NCI-H345 treated with DMSO at 0.1 percent for 48 hours (cell line): ENCODE measurements around the gene LPAR6.
"Not testable (repeated sequence)": the region's sequence is repeated elsewhere in the genome, so short reads cannot be mapped to it uniquely, and the experiment has no call there.

ENCODE experiments used
- DNase-seq: peaks from one replicate; lab custom pipeline; 2025; ENCODE audit not compliant: unreplicated experiment; lab: John Stamatoyannopoulos, UW

The LPAR6 gene

GRCh38 chr13:48412881-48413351 lies at the start of gene LPAR6:
Gene LPAR6 (minus strand): TSS chr13:48413113. CDS start chr13:48412423, 690 bp downstream.
- DNase-seq, result no peak

GRCh38 chr13:48457578-48458242 lies 44.8 kb upstream of the LPAR6 start:
- no peak for DNase-seq

GRCh38 chr13:48456546-48456945 lies 43.6 kb upstream of the LPAR6 start:
- DNase-seq, result no peak

GRCh38 chr13:48451196-48451595 lies 38.3 kb upstream of the LPAR6 start:
- not testable (repeated sequence) for DNase-seq

- no peak for DNase-seq
Observed at GRCh38 chr13:48449656-48450055, 36.7 kb upstream of the LPAR6 start.

- no peak for DNase-seq
Observed at GRCh38 chr13:48448959-48449614, 36.2 kb upstream of the LPAR6 start.

GRCh38 chr13:48448285-48448958 lies 35.5 kb upstream of the LPAR6 start:
- DNase-seq, result no peak

GRCh38 chr13:48446464-48446863 lies 33.6 kb upstream of the LPAR6 start:
- no peak for DNase-seq

- no peak for DNase-seq
Observed at GRCh38 chr13:48443442-48444208, 30.7 kb upstream of the LPAR6 start.

- DNase-seq, result no peak
Observed at GRCh38 chr13:48437371-48437770, 24.5 kb upstream of the LPAR6 start.

GRCh38 chr13:48436661-48437288 lies 23.9 kb upstream of the LPAR6 start:
- DNase-seq, result no peak

GRCh38 chr13:48434200-48434599 lies 21.3 kb upstream of the LPAR6 start:
- DNase-seq, result no peak

GRCh38 chr13:48431987-48432615 lies 19.2 kb upstream of the LPAR6 start:
- no peak for DNase-seq

GRCh38 chr13:48431431-48431830 lies 18.5 kb upstream of the LPAR6 start:
- DNase-seq, result no peak

- no peak for DNase-seq
Observed at GRCh38 chr13:48429886-48430285, 17.0 kb upstream of the LPAR6 start.

GRCh38 chr13:48429036-48429435 lies 16.1 kb upstream of the LPAR6 start:
- DNase-seq, result no peak

GRCh38 chr13:48426755-48427298 lies 13.9 kb upstream of the LPAR6 start:
- not testable (repeated sequence) for DNase-seq

GRCh38 chr13:48426052-48426451 lies 13.1 kb upstream of the LPAR6 start:
- no peak for DNase-seq

- DNase-seq, result no peak
Observed at GRCh38 chr13:48424212-48424611, 11.3 kb upstream of the LPAR6 start.

- not testable (repeated sequence) for DNase-seq
Observed at GRCh38 chr13:48422003-48422402, 9.1 kb upstream of the LPAR6 start.
